Stimulated activated CD4-positive, alpha-beta T cell treated with anti-CD3 and anti-CD28 coated beads, Interleukin-12 subunit alpha, Interleukin-12 subunit beta, amount 100 ng/mL, for 24 hours (primary cell): ENCODE results near the gene NDUFA11.
"Not testable (repeated sequence)": the region's sequence is repeated elsewhere in the genome, so short reads cannot be mapped to it uniquely, and the experiment has no call there.

ENCODE experiments used
- DNase-seq, 2 experiments: peaks; one replicate each; pipeline ENCODE4 v3.0.0-alpha.2; 2020; ENCODE audit warnings: low read depth in 2 of 2

NDUFA11 gene

DNA sequence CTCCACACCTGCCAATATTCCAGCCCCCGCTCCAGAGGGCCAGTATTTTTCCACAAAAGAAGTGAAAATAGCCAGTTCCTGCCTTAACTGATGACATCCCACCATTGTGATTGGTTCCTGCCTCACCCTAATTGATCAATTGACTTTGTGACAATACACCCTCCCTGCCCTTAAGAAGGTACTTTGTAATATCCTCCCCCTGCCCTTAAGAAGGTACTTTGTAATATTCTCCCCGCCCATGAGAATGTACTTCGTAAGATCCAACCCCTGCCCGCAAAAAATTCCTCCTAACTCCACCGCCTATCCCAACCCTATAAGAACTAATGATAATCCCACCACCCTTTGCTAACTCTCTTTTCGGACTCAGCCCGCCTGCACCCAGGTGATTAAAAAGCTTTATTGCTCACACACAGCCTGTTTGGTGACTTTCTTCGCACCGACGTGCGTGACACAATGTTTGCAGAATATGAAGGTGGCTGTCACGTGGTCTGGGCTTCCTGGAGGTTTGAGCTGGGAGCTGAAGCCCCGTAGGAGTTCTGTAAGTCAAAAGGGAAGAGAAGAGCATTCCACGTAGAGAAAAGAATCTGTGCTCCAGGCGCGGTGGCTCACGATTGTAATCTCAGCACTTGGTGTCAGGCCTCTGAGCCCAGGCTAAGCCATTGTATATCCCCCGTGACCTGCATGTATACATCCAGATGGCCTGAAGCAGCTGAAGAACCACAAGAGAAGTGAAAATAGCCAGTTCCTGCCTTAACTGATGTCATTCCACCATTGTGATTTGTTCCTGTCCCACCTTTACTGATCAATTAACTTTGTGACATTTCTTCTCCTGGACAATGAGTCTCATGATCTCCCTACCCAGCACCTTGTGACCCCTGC, 46.1 kb downstream of the NDUFA11 start:
- DNase-seq = no peak

DNA sequence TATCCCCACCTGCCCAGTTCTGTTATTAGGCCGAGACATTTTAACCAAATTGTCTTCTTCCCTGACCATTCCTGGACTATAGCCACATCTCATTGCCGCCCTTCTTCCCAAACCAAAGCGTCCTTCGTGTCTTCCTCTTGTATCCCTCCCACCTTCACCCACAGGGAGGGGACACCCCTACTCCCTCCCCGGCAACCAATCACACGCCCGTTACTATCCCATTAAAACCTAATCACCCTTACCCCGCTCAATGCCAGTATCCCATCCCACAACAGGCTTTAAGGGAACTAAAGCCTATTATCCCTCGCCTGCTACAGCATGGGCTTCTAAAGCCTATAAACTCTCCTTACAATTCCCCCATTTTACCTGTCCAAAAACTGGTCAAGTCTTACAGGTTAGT, 48.4 kb downstream of the NDUFA11 start:
- DNase-seq = not testable (repeated sequence)

DNA sequence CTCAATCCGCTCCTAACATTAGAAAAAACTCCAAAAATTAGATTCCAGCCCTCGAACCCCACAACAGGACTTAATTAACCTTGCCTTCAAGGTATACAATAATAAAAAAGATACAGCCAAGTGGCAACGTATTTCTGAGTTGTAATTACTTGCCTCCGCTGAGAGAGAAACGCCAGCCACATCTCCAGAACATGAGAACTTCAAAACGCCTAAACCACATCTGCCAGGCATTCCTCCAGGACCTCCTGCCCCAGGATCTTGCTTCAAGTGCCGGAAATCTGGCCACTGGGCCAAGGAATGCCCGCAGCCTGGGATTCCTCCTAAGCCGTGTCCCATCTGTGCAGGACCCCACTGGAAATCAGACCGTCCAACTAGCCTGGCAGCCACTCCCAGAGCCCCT, 49.5 kb downstream of the NDUFA11 start:
- DNase-seq = not testable (repeated sequence)

DNA sequence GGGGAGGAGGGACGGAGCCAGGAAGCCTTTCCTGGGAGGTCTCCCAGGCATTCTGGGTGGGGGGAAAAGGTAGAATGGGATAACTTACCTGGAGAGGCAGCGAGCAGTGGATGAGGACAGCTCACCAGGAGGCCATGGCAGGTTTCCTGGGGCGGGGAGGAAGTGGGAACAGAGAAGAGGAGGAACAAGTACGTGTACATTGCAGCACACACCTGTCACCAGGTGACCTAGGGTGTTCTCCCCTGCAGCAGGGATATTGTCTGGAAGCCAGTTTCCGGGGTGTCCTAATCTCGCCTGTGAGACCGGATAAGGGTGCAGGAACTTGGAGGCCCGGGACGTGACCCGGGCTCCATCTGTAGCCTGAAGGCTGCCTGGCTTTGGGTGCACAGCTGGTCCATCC, 52.3 kb downstream of the NDUFA11 start, which contains the start of gene FUT3:
Gene FUT3 (minus strand): TSS at position 148 of the 400 bp plus-strand sequence.
- no peak for DNase-seq

DNA sequence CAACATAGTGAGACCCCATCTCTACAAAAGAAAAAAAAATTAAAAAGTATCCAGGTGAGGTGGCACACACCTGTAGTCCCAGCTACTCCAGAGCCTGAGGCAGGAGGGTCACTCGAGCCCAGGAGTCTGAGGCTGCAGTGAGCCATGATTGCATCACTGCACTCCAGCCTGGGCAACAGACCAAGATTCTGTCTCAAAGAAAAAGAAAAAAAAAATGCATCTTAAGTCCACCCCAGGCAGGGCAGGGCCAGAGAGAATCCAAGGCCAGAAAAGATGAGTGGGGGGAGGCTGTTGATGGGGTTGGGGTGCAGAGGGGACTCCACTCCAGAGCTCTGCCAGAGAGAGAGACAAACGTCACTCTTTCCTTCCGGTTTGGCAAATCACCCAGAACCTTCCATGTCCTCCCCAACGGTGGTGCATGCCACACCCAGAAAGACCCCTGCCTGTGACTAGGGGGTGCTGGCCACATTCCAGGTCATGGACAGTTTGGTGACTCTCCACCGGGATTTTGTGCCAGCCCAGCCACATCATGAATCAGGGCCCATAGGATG, 52.8 kb downstream of the NDUFA11 start:
- no peak for DNase-seq

DNA sequence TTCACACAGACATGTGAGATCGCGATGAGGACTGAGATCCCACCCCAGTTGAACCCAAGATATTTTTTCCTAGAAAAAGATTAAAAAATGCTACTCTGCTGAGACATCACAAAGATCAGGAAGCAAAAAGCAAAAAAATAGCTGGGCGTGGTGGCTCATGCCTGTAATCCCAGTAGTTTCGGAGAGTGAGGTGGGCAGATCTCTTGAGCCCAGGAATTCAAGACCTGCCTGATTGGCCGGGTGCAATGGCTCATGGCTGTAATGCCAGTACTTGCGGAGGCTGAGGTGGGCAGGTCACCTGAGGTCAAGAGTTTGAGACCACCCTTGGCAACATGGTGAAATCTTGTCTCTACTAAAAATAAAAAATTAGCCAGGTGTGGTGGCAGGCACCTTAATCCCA, 53.4 kb downstream of the NDUFA11 start:
- DNase-seq = no peak

DNA sequence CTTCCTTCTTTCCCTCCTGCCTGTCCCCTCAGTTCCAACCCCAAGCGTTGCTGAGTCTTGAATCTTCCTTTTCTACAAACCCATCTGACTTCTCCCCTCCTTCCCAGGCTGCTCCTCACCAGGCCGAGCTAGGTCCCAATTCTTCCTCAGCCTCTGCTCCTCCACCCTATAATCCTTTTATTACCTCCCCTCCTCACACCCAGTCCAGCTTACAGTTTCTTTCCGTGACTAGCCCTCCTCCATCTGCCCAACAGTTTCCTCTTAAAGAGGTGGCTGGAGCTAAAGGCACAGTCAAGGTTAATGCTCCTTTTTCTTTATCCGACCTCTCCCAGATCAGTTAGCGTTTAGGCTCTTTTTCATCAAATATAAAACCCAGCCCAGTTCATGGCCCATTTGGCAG, 55.0 kb downstream of the NDUFA11 start:
- DNase-seq = not testable (repeated sequence)

DNA sequence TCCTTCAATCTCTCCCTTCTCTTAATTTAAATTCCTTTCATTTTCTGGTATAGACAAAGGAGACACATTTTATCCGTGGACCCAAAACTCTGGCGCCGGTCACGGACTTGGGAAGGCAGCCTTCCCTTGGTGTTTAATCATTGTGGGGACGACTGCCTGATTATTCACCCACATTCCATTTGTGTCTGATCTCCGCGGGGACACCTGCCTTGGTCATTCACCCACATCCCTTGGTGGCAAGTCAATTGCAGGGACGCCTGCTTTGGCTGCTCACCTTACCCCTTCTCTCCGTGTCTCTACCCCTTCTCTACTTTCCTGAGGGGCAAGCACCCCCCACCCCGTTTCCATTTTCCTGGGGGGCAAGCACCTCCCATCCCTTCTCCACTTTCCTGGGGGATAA, 55.7 kb downstream of the NDUFA11 start:
- not testable (repeated sequence) for DNase-seq
